Measurements from ENCODE around the gene APEX1.
"Not testable (repeated sequence)": the region's sequence is repeated elsewhere in the genome, so short reads cannot be mapped to it uniquely, and the experiment has no call there.

APEX1 gene

DNA sequence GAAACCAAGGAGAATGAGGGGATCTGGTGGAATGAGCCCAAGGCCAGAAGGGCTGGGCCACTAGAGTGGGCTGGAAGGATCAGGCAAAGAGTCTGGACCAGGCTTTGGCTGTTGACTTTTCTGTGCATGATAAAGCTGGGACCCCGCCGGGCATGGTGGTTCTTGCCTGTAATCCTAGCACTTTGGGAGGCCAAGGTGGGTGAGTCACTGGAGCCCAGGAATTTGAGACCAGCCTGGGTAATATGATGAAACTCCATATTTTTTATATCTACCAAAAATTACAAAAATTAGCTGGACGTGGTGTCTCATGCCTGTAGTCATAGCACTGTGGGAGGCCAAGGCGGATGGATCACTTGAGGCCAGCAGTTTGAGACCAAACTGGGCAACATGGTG lies 18.7 kb upstream of the APEX1 start:
- DNase-seq = no peak

GRCh38 chr14:20438664-20439063 lies 16.4 kb upstream of the APEX1 start:
- DNase-seq = no peak

- DNase-seq = no peak
Observed at GRCh38 chr14:20440465-20440864, 14.6 kb upstream of the APEX1 start.

DNA sequence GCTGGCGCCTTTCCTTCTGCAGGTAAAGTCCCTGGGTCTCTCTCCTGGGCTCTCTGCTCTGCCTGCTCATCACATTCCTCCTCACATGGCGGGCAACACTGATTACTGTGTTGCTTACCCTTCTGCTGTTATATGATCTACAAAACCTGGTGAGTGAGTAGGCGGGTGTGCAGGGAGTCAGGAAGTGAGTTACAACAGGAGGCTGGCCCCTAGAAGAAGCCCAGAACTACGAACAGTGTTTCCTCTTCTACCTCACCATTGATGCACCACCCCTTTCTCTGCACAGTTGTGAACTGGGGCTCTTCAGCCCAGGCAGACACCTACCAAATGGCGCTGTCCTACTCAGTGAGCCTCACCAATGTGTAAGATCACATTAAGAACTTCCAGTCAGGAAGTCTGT lies 14.1 kb upstream of the APEX1 start:
- DNase-seq = no peak

GRCh38 chr14:20441461-20441860 lies 13.6 kb upstream of the APEX1 start:
- no peak for DNase-seq

GRCh38 chr14:20443650-20444049 lies 11.4 kb upstream of the APEX1 start:
- DNase-seq = not testable (repeated sequence)

DNA sequence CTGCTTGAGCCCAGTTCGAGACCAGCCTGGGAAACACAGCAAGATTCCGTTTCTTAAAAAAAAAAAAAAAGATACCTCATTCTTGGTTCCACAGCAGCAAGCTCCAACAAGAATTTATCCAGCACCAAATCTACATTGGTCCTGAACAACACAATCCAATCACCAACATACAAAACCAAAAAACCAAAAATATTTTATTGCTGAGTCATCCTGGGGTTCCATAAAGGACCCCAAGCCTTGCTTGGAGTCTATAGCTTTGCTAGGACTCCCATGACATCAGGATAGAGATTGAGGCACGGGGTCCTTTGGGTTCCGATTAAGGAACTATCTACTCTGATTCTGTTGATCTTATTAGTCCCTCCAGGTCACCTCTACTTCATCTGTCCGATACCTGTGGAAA lies 8.1 kb upstream of the APEX1 start:
- DNase-seq = no peak

DNA sequence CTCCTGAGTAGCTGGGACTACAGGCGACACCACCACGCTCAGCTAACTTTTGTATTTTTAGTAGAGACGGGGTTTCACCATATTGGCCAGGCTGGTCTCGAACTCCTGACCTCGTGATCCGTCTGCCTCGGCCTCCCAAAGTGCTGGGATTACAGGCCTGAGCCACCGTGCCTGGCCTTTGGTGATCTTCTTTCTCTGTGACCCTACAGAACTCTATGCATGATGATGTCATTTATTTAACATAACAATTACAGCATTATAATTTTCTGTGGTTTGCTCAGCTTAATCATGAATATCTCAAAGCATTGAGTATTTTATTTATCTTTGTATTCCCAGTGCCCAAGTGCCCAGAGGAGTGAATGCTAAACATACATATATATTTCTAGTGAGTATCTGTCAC lies 2.2 kb upstream of the APEX1 start:
- not testable (repeated sequence) for DNase-seq

DNA sequence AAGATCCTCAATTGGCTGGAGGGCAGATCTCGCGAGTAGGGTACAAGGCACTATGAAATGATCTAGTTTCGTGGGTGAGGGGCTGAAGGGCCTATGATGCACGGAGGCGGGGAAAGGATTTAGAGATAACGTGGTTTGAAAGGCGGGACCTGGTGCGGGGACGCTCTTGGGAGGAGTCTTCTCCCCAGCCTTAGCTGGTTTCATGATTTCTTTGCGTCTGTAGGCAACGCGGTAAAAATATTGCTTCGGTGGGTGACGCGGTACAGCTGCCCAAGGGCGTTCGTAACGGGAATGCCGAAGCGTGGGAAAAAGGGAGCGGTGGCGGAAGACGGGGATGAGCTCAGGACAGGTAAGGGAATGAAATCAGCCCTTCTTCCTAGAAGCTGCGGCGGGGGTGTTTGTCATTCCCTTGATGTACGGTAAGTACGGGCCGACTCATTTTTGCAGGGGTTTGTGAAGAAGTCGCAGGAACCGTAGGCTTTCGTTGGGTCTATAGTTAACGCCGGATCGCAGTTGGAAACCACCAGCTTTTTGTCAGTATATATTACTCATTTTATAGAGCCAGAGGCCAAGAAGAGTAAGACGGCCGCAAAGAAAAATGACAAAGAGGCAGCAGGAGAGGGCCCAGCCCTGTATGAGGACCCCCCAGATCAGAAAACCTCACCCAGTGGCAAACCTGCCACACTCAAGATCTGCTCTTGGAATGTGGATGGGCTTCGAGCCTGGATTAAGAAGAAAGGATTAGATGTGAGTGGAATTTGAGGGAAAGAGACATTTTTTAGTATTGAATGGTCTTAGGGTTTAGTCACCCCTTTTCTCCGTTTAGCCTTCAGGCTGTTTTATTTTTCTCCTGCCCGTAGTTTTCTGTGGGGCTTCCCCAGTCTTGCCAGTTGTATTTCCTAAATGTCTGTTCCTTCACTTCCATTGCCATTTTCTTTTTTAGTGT lies 602 bp downstream of the APEX1 start:
- no peak for DNase-seq

GRCh38 chr14:20456971-20457370 lies 1.9 kb downstream of the APEX1 start:
- no peak for DNase-seq

GRCh38 chr14:20458031-20458789 lies 3.2 kb downstream of the APEX1 start:
- no peak for DNase-seq

DNA sequence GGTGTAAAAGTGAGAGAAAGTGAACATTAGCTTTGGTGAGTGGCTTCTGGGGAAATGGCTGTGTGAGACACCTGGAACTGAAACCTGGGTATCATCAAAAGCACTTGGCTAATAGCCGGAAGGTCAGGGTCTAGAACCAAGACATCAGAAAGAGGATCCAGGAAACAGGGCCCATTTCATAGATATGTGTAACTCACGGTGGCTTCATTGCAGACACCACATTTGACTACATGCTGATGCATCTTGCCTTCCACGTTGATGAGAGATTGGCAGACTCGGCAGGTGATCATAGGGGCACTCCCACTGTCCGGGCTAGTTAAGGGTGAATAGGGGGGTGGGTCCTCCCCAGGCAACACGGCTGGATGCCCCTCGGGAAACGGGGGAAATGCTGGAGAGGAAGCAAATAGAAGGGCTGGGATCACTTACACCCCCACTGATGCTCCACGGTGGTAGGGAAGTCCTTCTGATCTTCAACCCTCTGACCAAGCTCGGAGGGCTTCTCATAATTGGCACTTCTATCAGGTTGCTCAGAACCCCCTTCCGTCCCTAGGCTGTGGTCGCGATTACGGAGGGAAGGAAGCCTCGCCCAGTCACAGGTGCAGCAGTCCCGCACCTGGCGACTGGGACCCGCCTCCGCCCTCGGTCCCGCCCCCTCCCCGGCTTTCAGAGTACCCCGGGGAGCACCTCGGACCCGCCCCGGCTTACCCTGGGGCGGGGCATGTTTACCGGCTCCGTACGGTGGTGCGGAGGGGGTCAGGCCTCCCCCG lies 5.6 kb downstream of the APEX1 start:
- peak; percentile 1 for DNase-seq

- peak; percentile 100 for DNase-seq
Observed at GRCh38 chr14:20461225-20462141, 6.5 kb downstream of the APEX1 start, which contains the start of gene PIP4P1. TSS of gene PIP4P1 (minus strand) at chr14:20461434. CDS start at chr14:20461325, 109 bp downstream.

- no peak for DNase-seq
Observed at GRCh38 chr14:20468764-20469241, 13.8 kb downstream of the APEX1 start.

GRCh38 chr14:20469242-20469889 lies 14.3 kb downstream of the APEX1 start, which contains the start of gene PNP:
TSS of gene PNP (plus strand) at chr14:20469406. CDS start at chr14:20469525, 119 bp downstream.
- DNase-seq = peak; percentile 70

DNA sequence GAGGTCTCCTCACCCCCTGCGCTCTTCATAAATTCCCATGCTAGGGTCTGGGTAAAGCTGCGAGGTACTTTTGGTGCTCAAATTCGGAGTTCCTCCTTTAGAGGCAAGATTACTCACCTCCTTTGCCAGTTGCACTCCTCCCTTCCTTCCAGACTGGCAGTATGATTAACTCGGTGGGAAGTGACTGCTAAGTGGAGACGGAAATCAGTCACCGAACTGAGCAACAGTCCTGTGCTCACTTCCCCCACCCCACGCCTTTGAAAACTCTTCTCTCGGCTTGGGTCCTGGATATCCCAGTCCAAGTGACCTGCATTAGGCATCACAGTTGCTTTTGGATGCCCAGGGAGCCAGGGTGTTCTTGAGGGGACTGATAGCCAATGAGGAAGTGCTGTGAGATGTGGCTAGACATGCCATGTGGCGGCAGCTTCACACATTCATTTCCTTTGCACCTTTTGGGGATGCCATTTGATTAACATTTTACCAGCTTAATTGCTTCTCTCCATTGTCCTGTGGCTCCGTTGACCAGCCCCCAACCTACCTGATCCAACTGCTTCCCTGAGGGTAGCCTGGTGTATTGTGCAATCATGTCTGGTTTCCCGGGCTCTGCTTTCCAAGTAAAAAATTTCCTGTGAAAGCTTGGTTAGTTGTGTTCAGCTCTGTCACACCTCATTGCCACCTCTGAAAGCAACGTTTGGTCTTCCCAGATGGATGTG lies 15.0 kb downstream of the APEX1 start:
- no peak for DNase-seq

GRCh38 chr14:20470603-20470901 lies 15.5 kb downstream of the APEX1 start:
- no peak for DNase-seq

DNA sequence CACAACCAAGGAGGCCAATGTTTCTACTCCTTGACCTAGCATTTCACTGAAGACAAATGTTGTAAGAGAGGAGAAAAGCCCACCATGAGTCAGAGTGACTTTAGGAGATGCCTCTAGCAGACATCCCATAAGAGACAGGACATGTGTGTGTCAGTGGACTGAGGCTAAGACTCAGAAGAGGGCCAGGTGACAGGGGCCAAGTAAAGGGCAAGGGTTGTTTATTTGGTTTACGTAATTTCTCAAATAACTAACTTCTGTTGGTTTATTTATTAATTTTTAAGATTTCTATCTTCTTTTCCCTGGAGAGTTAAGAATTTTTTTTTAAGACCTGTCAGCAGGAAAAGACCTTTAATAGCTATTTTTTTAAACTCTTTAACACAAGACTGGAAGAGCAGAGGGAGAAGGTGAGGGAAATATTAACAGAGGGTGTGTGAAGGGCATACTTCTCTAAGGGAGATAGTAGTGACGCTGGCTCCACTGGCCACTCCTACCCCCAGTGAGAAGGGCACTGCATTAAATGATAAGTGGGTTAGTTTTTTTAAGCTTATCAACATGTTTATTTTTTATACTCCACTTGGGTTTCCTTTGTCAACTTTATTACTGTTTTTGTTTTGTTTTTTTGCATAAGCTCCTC lies 17.6 kb downstream of the APEX1 start:
- no peak for DNase-seq

DNA sequence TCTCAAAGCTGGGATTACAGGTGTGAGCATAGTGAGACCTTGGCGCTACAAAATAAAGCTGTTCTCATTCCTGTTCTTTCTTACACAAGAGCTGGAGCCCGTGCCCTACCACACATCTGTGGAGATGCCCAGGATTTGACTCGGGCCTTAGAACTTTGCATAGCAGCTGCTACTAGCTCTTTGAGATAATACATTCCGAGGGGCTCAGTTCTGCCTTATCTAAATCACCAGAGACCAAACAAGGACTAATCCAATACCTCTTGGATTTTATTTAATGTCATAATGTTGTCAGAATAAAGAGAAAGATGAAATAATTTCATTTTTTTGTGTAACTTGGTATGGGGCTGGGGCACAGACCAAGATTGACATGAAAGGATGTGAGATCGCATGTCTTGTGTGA lies 21.8 kb downstream of the APEX1 start:
- no peak for DNase-seq

- no peak for DNase-seq
Observed at GRCh38 chr14:20477211-20477876, 22.3 kb downstream of the APEX1 start.
